Mammary epithelial cell (primary cell): ENCODE measurements around the gene NT5C3B.

Experiments used
- CTCF ChIP-seq, 2 donors: IDR thresholded peaks in 1 of 2; conservative IDR thresholded peaks in 1 of 2; 2 replicates each; pipeline ENCODE4 v1.5.1; 2011 to 2012; ENCODE audit warnings: inconsistent platforms in 2 of 2, low read length in 2 of 2, mild to moderate bottlenecking in 2 of 2, control low read depth in 1 of 2, low read depth in 1 of 2; ENCODE audit not compliant: insufficient read depth in 1 of 2; ENCODE audit errors: extremely low read depth in 1 of 2
- EZH2 ChIP-seq: IDR thresholded peaks from 2 replicates; pipeline ENCODE4 v1.6.1; 2012; ENCODE audit warnings: low read length, inconsistent platforms, borderline replicate concordance

- TF ChIP-seq EZH2 (no peak), CTCF (conservative IDR thresholded peaks at IDR 0.05 in 1 of 2, IDR thresholded peaks at IDR 0.05 in 1 of 2; ENCODE audit: extremely low read depth in 1 of 2, insufficient read depth in 1 of 2, low read depth in 1 of 2, low read length in 2 of 2) (no peak)
These were observed 22.8 kb downstream of the NT5C3B start for GRCh38 chr17:41813152-41813680.
